ENCODE results near the gene KCNAB1. TPM values are rescaled to one million over a fixed set of nuclear protein-coding genes. Genes with fewer than 3 reads are reported as not detected.

Gene KCNAB1
- total and polyA plus RNA-seq, 2 donors (not counting 1 experiment from before 2014, with no cell fraction given) = not detected

DNA sequence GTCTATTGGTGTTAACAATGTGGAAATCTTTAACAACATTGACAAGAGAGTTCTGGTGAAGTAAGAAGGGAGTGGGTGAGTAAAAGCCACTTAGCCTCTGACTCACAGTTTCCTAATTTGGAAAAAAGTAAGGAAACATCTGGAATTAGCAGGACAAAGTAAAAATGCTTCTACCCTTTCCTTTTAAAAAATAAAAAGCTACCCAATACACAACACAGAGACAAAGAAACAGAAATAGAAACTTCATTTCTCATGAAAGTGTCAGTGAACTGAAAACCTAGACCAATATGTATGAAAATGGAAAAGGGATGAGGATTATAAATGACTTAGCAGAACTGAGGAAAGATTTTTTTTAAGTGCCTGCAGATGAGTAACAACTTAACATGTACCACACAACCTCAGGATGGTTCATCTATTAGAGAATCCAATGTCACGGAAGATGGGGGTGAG, 369.1 kb downstream of the KCNAB1 start:
- Histone ChIP-seq H3K4me1 (ENCODE audit: control insufficient read depth in 2 of 2, insufficient read depth in 2 of 2, low read length in 2 of 2) (peaks cover 7 to 8% of the 10 kb centered on the region in 2 donors), H2AFZ (ENCODE audit: insufficient read depth, low read depth, low read length, poor library complexity, severe bottlenecking) (no peak overlapping the region), H3K36me3 (replicated peaks in 1 of 2; ENCODE audit: control extremely low read depth in 1 of 2, control insufficient read depth in 1 of 2, extremely low read depth in 1 of 2, insufficient read depth in 2 of 2, low read length in 1 of 2) (no peaks in the 10 kb centered on the region), H3K27ac (ENCODE audit: low read length in 2 of 2) (no peak overlapping the region), H3K79me2 (ENCODE audit: control insufficient read depth, insufficient read depth, low read length) (no peaks in the 10 kb centered on the region), H3K9ac (ENCODE audit: low read length) (no peak overlapping the region), H3K4me3 (ENCODE audit: control extremely low read depth in 1 of 5, extremely low read depth in 1 of 5, insufficient read depth in 1 of 5, low read depth in 2 of 5, low read length in 4 of 5) (no peak overlapping the region), H3K9me3 (ENCODE audit: control extremely low read depth in 1 of 3, control insufficient read depth in 2 of 3, insufficient read depth in 1 of 3, low read length in 2 of 3) (no peaks in the 10 kb centered on the region), H3K4me2 (replicated peaks; ENCODE audit: low read depth, low read length, poor library complexity, severe bottlenecking) (no peak overlapping the region), H4K20me1 (ENCODE audit: control insufficient read depth, insufficient read depth, low read length, poor library complexity, severe bottlenecking) (no peaks in the 10 kb centered on the region), H3K27me3 (replicated peaks in 1 of 4; ENCODE audit: control extremely low read depth in 1 of 4, control insufficient read depth in 3 of 4, insufficient read depth in 4 of 4, low read length in 3 of 4) (peaks cover 0 to 4% (median 0%) of the 10 kb centered on the region in 4 experiments)
- Mint-ChIP-seq H3K27me3 (peaks cover 5% of the 10 kb centered on the region), H3K9me3 (ENCODE audit: insufficient read depth) (no peaks in the 10 kb centered on the region), H3K4me1 (peaks cover 11% of the 10 kb centered on the region), H3K4me3 (no peak overlapping the region), H3K27ac (no peak overlapping the region)
- WGBS (ENCODE audit: insufficient coverage) = no CpG with 5 or more reads among the region's 1 CpG
- ATAC-seq (ENCODE audit: low read depth) (no peak), DNase-seq (no peak)
- intact Hi-C loops (cut with micrococcal nuclease) = loop anchor here (10.0 kb wide), 1 partner anchor 485 kb away; no protein-coding TSS in a partner anchor
- POLR2A ChIA-PET = no interaction called here
- CTCF ChIA-PET = interaction anchor here (1.0 kb wide), 1 partner anchor 648 kb away, joined by 3 read pairs; no protein-coding TSS in a partner anchor
- TF ChIP-seq EZH2 (IDR thresholded peaks at IDR 0.05; ENCODE audit: borderline replicate concordance, insufficient read depth, low read depth, low read length, poor library complexity, severe bottlenecking) = no peak
- TF ChIP-seq, protein P1, sequence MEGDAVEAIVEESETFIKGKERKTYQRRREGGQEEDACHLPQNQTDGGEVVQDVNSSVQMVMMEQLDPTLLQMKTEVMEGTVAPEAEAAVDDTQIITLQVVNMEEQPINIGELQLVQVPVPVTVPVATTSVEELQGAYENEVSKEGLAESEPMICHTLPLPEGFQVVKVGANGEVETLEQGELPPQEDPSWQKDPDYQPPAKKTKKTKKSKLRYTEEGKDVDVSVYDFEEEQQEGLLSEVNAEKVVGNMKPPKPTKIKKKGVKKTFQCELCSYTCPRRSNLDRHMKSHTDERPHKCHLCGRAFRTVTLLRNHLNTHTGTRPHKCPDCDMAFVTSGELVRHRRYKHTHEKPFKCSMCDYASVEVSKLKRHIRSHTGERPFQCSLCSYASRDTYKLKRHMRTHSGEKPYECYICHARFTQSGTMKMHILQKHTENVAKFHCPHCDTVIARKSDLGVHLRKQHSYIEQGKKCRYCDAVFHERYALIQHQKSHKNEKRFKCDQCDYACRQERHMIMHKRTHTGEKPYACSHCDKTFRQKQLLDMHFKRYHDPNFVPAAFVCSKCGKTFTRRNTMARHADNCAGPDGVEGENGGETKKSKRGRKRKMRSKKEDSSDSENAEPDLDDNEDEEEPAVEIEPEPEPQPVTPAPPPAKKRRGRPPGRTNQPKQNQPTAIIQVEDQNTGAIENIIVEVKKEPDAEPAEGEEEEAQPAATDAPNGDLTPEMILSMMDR (IDR thresholded peaks at IDR 0.05) = no peak

GRCh38 chr3:156491192-156491591, 370.8 kb downstream of the KCNAB1 start:
- intact Hi-C loops (cut with micrococcal nuclease) = no loop called here
- Histone ChIP-seq H3K27ac (ENCODE audit: low read length in 2 of 2) (no peak overlapping the region), H3K27me3 (replicated peaks in 1 of 4; ENCODE audit: control extremely low read depth in 1 of 4, control insufficient read depth in 3 of 4, insufficient read depth in 4 of 4, low read length in 3 of 4) (peaks cover 0 to 4% (median 0%) of the 10 kb centered on the region in 4 experiments), H3K4me2 (replicated peaks; ENCODE audit: low read depth, low read length, poor library complexity, severe bottlenecking) (no peak overlapping the region), H3K4me3 (ENCODE audit: control extremely low read depth in 1 of 5, extremely low read depth in 1 of 5, insufficient read depth in 1 of 5, low read depth in 2 of 5, low read length in 4 of 5) (no peak overlapping the region), H3K4me1 (ENCODE audit: control insufficient read depth in 2 of 2, insufficient read depth in 2 of 2, low read length in 2 of 2) (no peaks in the 10 kb centered on the region), H3K9me3 (ENCODE audit: control extremely low read depth in 1 of 3, control insufficient read depth in 2 of 3, insufficient read depth in 1 of 3, low read length in 2 of 3) (no peaks in the 10 kb centered on the region), H3K36me3 (replicated peaks in 1 of 2; ENCODE audit: control extremely low read depth in 1 of 2, control insufficient read depth in 1 of 2, extremely low read depth in 1 of 2, insufficient read depth in 2 of 2, low read length in 1 of 2) (no peaks in the 10 kb centered on the region), H4K20me1 (ENCODE audit: control insufficient read depth, insufficient read depth, low read length, poor library complexity, severe bottlenecking) (no peaks in the 10 kb centered on the region), H2AFZ (ENCODE audit: insufficient read depth, low read depth, low read length, poor library complexity, severe bottlenecking) (no peak overlapping the region), H3K79me2 (ENCODE audit: control insufficient read depth, insufficient read depth, low read length) (no peaks in the 10 kb centered on the region), H3K9ac (ENCODE audit: low read length) (no peak overlapping the region)
- 39% methylated on average over 2 of the region's 3 CpGs for WGBS (ENCODE audit: insufficient coverage)
- TF ChIP-seq, protein P1 (IDR thresholded peaks at IDR 0.05) = no peak
- no peak for TF ChIP-seq EZH2 (IDR thresholded peaks at IDR 0.05; ENCODE audit: borderline replicate concordance, insufficient read depth, low read depth, low read length, poor library complexity, severe bottlenecking)
- Mint-ChIP-seq H3K4me1 (no peaks in the 10 kb centered on the region), H3K4me3 (no peak overlapping the region), H3K27me3 (peaks cover 10% of the 10 kb centered on the region), H3K27ac (no peak overlapping the region), H3K9me3 (ENCODE audit: insufficient read depth) (no peaks in the 10 kb centered on the region)
- ATAC-seq (ENCODE audit: low read depth) (no peak), DNase-seq (no peak)
- ChIA-PET POLR2A (no interaction called here), CTCF (interaction anchor here (1.0 to 3.3 kb wide), 2 partner anchors 17 to 20 kb away, joined by 3 to 16 read pairs; no protein-coding TSS in a partner anchor)

All from B cell (primary cell).